Measurements from ENCODE around the gene NEK9. TPM values are rescaled to one million over a fixed set of nuclear protein-coding genes. Genes with fewer than 3 reads are reported as not detected.

The NEK9 gene
- total and polyA plus RNA-seq, 10 of the 15 experiments (the other 5 are each of a cell fraction or from before 2014, with no cell fraction given) = 6.0 to 78.8 (median 44.7) TPM

GRCh38 chr14:75063491-75064204 is 63.2 kb downstream of the NEK9 start, which contains the start of gene ACYP1 (continued):
- TF ChIP-seq SRF (IDR thresholded peaks at IDR 0.05; ENCODE audit: low read depth in 2 of 2, low read length in 2 of 2) (no peak), CHD4 (IDR thresholded peaks at IDR 0.05) (no peak), HDAC6 (IDR thresholded peaks at IDR 0.05; ENCODE audit: unreplicated experiment) (no peak), NBN (IDR thresholded peaks at IDR 0.05) (peak; percentile 65; the same call in 1 of the 2 replicates), NFIC (IDR thresholded peaks at IDR 0.05; ENCODE audit: low read depth, low read length) (no peak), NFYB (IDR thresholded peaks at IDR 0.05; ENCODE audit: insufficient read depth, low read depth, low read length) (peak; percentile 98), ZBTB40 (IDR thresholded peaks at IDR 0.05; ENCODE audit: borderline replicate concordance) (peak; percentile 61; the same call in 1 of the 2 replicates), E2F4 (IDR thresholded peaks at IDR 0.05; ENCODE audit: low read depth, low read length) (peak; percentile 43; the same call in 1 of the 2 replicates), SP1 (IDR thresholded peaks at IDR 0.05; ENCODE audit: low read depth, low read length) (peak; percentile 98), RB1 (IDR thresholded peaks at IDR 0.05; ENCODE audit: borderline replicate concordance) (peak; percentile 91; the same call in 1 of the 2 replicates), RELB (IDR thresholded peaks at IDR 0.05; ENCODE audit: low read depth) (peak; percentile 56; the same call in 1 of the 2 replicates), NFYA (IDR thresholded peaks at IDR 0.05; ENCODE audit: borderline replicate concordance, low read depth, low read length) (peak; percentile 97), BCL11A (IDR thresholded peaks at IDR 0.05; ENCODE audit: low read depth, low read length) (no peak), TCF12 (IDR thresholded peaks at IDR 0.05; ENCODE audit: low read depth, low read length) (no peak), CREB1 (IDR thresholded peaks at IDR 0.05; ENCODE audit: low read depth) (peak; percentile 49; the same call in 1 of the 2 replicates), CBFB (IDR thresholded peaks at IDR 0.05; ENCODE audit: low read depth) (0 out of 2 replicates have a peak, but pooled peaks have one; percentile 53), SIN3A (IDR thresholded peaks at IDR 0.05; ENCODE audit: low read depth, low read length) (peak; percentile 7; the same call in 1 of the 2 replicates), IKZF2 (IDR thresholded peaks at IDR 0.05) (0 out of 4 replicates have a peak, but pooled peaks of 1 of the 2 experiments have one; percentile 40), ZBED1 (IDR thresholded peaks at IDR 0.05; ENCODE audit: borderline replicate concordance) (no peak), ZNF687 (IDR thresholded peaks at IDR 0.05) (no peak)
